SK-N-SH (cell line): Measurements from ENCODE around the gene TEX264. TPM values are rescaled to one million over a fixed set of nuclear protein-coding genes. Genes with fewer than 3 reads are reported as not detected.
A peak's percentile ranks its signal among the peaks of the same experiment; 100 is the strongest.

ENCODE experiments used
- CTCF ChIA-PET: fragments of 300-600, 350-600 bp; formaldehyde crosslinking; extraction: SDS; loops from one replicate; lab custom pipeline; 2021; lab: Yijun Ruan, JAX
- POLR2A ChIA-PET: fragments of 350-600 bp; sonication (Branson Sonifier 250); formaldehyde crosslinking; extraction: SDS; loops from one replicate; lab custom pipeline; 2020; ENCODE audit warnings: antibody characterized with exemption, inconsistent platforms; lab: Yijun Ruan, JAX
- DNase-seq: peaks from one replicate; pipeline ENCODE4 v3.0.0; 2012
- H2AFZ ChIP-seq: fragments of 200-600 bp; sonication (generic); 2 replicates; pipeline ENCODE4 v1.8.1; 2016; ENCODE audit warnings: antibody characterized with exemption, mild to moderate bottlenecking, low read depth
- H3F3A ChIP-seq: fragments of 200-600 bp; sonication (generic); replicated peaks from 2 replicates; pipeline ENCODE3; 2016; ENCODE audit warnings: antibody characterized with exemption, mild to moderate bottlenecking; ENCODE audit not compliant: insufficient read depth
- H3K27ac ChIP-seq, 2 experiments: fragments of 200-500 bp in 1 of 2; fragments of 200-600 bp in 1 of 2; sonication (Bioruptor generic) in 1 of 2; sonication (generic), shearing (Covaris generic) in 1 of 2; 2 replicates each; pipeline versions ENCODE4 v1.5.1 to v1.6.1; 2014 to 2016; ENCODE audit warnings: low read depth in 2 of 2, inconsistent platforms in 1 of 2, low read length in 1 of 2, mild to moderate bottlenecking in 1 of 2, mixed read lengths in 1 of 2
- H3K27me3 ChIP-seq: fragments of 200-600 bp; sonication (generic), shearing (Covaris generic); 2 replicates; pipeline ENCODE4 v1.6.1; 2016; ENCODE audit warnings: mixed run types; ENCODE audit not compliant: insufficient read depth
- H3K36me3 ChIP-seq, 2 experiments: fragments of 200-500 bp in 1 of 2; fragments of 200-600 bp in 1 of 2; sonication (Bioruptor generic) in 1 of 2; sonication (generic) in 1 of 2; replicated peaks in 1 of 2; 2 replicates each; pipeline versions ENCODE3 to v1.5.1; 2014 to 2016; ENCODE audit warnings: low read length in 1 of 2, mild to moderate bottlenecking in 1 of 2; ENCODE audit not compliant: insufficient read depth in 2 of 2, control insufficient read depth in 1 of 2
- H3K4me1 ChIP-seq, 2 experiments: fragments of 200-500 bp in 1 of 2; fragments of 200-600 bp in 1 of 2; sonication (Bioruptor generic) in 1 of 2; sonication (generic), shearing (Covaris generic) in 1 of 2; 2 replicates each; pipeline versions ENCODE4 v1.5.1 to v1.6.1; 2014 to 2016; ENCODE audit warnings: low read depth in 1 of 2, low read length in 1 of 2, mixed run types in 1 of 2; ENCODE audit not compliant: insufficient read depth in 2 of 2, control insufficient read depth in 1 of 2
- H3K4me2 ChIP-seq: fragments of 200-600 bp; sonication (generic), shearing (Covaris generic); 2 replicates; pipeline ENCODE4 v1.6.1; 2017; ENCODE audit warnings: mixed run types
- H3K4me3 ChIP-seq, 2 experiments: fragments of 200-500 bp in 1 of 2; fragments of 200-600 bp in 1 of 2; sonication (Bioruptor generic) in 1 of 2; sonication (generic), shearing (Covaris generic) in 1 of 2; 2 replicates each; pipeline versions ENCODE4 v1.5.1 to v1.8.1; 2014 to 2016; ENCODE audit warnings: low read depth in 2 of 2, inconsistent platforms in 1 of 2, low read length in 1 of 2, mild to moderate bottlenecking in 1 of 2, mixed read lengths in 1 of 2, moderate library complexity in 1 of 2
- H3K79me2 ChIP-seq: fragments of 200-600 bp; sonication (generic); 2 replicates; pipeline ENCODE4 v1.8.1; 2017; ENCODE audit warnings: mild to moderate bottlenecking; ENCODE audit not compliant: insufficient read depth
- H3K9ac ChIP-seq: fragments of 200-600 bp; sonication (generic); 2 replicates; pipeline ENCODE4 v1.6.1; 2017; ENCODE audit warnings: mixed run types
- H3K9me2 ChIP-seq: fragments of 200-600 bp; sonication (generic); 2 replicates; pipeline ENCODE4 v1.6.1; 2017; ENCODE audit warnings: mixed run types
- H3K9me3 ChIP-seq: fragments of 200-600 bp; sonication (generic); 2 replicates; pipeline ENCODE4 v1.6.1; 2017; ENCODE audit warnings: mixed run types, mild to moderate bottlenecking, moderate library complexity
- H4K20me1 ChIP-seq: fragments of 200-600 bp; sonication (generic); 2 replicates; pipeline ENCODE4 v1.6.1; 2017; ENCODE audit warnings: mild to moderate bottlenecking, mixed run types; ENCODE audit not compliant: insufficient read depth
- CHD2 ChIP-seq: fragments of 150-350 bp; IDR thresholded peaks from 2 replicates; pipeline ENCODE4 v1.6.1; 2018; ENCODE audit warnings: low read length; ENCODE audit not compliant: partially characterized antibody
- ELF1 ChIP-seq: IDR thresholded peaks from 2 replicates; pipeline ENCODE4 v1.4.0; 2012
- EP300 ChIP-seq, 2 experiments: IDR thresholded peaks; 2 replicates each; pipeline versions ENCODE4 v1.4.0 to v1.6.1; 2012; ENCODE audit warnings: borderline replicate concordance in 1 of 2, low read depth in 1 of 2, low read length in 1 of 2
- FOSL2 ChIP-seq: IDR thresholded peaks from 2 replicates; pipeline ENCODE4 v1.4.0; 2012; ENCODE audit warnings: low read depth, mild to moderate bottlenecking, moderate library complexity, borderline replicate concordance
- MEF2A ChIP-seq: IDR thresholded peaks from 2 replicates; pipeline ENCODE4 v1.4.0; 2012; ENCODE audit warnings: low read depth, borderline replicate concordance
- MXI1 ChIP-seq: IDR thresholded peaks from 2 replicates; pipeline ENCODE4 v1.6.1; 2012; ENCODE audit warnings: mild to moderate bottlenecking, low read depth, low read length, improper control_type of control experiment
- NFIC ChIP-seq: IDR thresholded peaks from 2 replicates; pipeline ENCODE4 v1.4.0; 2012; ENCODE audit warnings: borderline replicate concordance
- RXRA ChIP-seq: IDR thresholded peaks from 2 replicates; pipeline ENCODE4 v1.4.0; 2012; ENCODE audit warnings: low read depth, mild to moderate bottlenecking, borderline replicate concordance
- SMC3 ChIP-seq: IDR thresholded peaks from 2 replicates; pipeline ENCODE4 v1.6.1; 2012; ENCODE audit warnings: low read depth, low read length, improper control_type of control experiment
- TAF1 ChIP-seq: IDR thresholded peaks from 2 replicates; pipeline ENCODE4 v1.6.1; 2012; ENCODE audit warnings: low read depth, mild to moderate bottlenecking, low read length, moderate library complexity, borderline replicate concordance
- TCF12 ChIP-seq: IDR thresholded peaks from 2 replicates; pipeline ENCODE4 v1.4.0; 2012
- TEAD4 ChIP-seq: IDR thresholded peaks from 2 replicates; pipeline ENCODE4 v1.4.0; 2012; ENCODE audit warnings: mild to moderate bottlenecking, borderline replicate concordance; ENCODE audit not compliant: insufficient read depth
- USF1 ChIP-seq: IDR thresholded peaks from 2 replicates; pipeline ENCODE4 v1.4.0; 2012; ENCODE audit warnings: low read depth, borderline replicate concordance
- WGBS: methylation state at CpG from one replicate; pipeline ENCODE4 v1.1.6; 2017; ENCODE audit warnings: low lambda C conversion rate; 5-methylcytosine and 5-hydroxymethylcytosine counted together
- polyA plus RNA-seq, 3 experiments: library from polyadenylated mRNA; depleted of rRNA; stranded (reverse); fragments of >200 nt; gene quantifications; 2 replicates each; pipeline ENCODE4 v1.2.3, GENCODE V29; 2012
- TF ChIP-seq, protein P1 (sequence below): IDR thresholded peaks from 2 replicates; pipeline ENCODE4 v1.4.0; 2012; ENCODE audit warnings: low read depth, borderline replicate concordance

TEX264 gene
- polyA plus RNA-seq, 1 of the 3 experiments (the other 2 are of a cell fraction), result 82.1 TPM

DNA sequence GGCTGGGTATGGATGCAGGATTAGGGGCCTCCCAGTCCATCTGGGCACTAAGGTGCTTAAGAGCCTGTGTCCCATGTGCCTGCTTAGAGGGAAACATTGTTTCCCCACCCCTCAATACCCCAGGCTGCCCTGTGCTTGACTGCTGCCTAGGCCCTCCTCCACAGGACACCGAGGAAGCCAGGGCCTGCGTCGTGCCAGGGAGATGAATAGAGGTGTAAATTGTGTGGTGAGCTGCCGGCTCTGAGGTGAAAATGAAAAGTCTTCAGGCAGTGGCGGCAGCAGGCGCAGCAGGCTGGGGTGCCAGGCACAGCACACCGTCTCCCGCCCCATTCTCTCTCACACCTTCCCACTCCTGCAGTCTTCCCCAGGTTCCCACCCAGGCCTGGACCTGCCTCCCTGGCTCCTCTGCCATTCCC, 21.9 kb downstream of the TEX264 start:
- Histone ChIP-seq H3F3A (no peaks in the 10 kb centered on the region), H3K9me3 (no peaks in the 10 kb centered on the region), H3K9ac (no peak overlapping the region), H3K9me2 (no peaks in the 10 kb centered on the region), H3K4me3 (no peak overlapping the region), H3K27me3 (no peaks in the 10 kb centered on the region), H3K79me2 (no peaks in the 10 kb centered on the region), H3K4me2 (no peak overlapping the region), H4K20me1 (0 out of 2 replicates have a peak, but pooled peaks cover 15% of the 10 kb centered on the region)
- no peak for DNase-seq
- TF ChIP-seq, protein P1, sequence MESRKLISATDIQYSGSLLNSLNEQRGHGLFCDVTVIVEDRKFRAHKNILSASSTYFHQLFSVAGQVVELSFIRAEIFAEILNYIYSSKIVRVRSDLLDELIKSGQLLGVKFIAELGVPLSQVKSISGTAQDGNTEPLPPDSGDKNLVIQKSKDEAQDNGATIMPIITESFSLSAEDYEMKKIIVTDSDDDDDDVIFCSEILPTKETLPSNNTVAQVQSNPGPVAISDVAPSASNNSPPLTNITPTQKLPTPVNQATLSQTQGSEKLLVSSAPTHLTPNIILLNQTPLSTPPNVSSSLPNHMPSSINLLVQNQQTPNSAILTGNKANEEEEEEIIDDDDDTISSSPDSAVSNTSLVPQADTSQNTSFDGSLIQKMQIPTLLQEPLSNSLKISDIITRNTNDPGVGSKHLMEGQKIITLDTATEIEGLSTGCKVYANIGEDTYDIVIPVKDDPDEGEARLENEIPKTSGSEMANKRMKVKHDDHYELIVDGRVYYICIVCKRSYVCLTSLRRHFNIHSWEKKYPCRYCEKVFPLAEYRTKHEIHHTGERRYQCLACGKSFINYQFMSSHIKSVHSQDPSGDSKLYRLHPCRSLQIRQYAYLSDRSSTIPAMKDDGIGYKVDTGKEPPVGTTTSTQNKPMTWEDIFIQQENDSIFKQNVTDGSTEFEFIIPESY, result no peak
- TF ChIP-seq CHD2 (no peak), ELF1 (no peak), MEF2A (no peak), TEAD4 (no peak), SMC3 (no peak), TCF12 (no peak), MXI1 (no peak), USF1 (no peak), TAF1 (no peak), FOSL2 (no peak), EP300 (IDR thresholded peaks at IDR 0.05; ENCODE audit: borderline replicate concordance in 1 of 2, low read depth in 1 of 2, low read length in 1 of 2) (no peak), RXRA (no peak), NFIC (no peak)
- TF ChIP-seq, all 33 proteins: peak for 0
- CTCF ChIA-PET, result interaction anchor here (1.3 kb wide), 2 partner anchors 24 to 303 kb away, joined by 3 to 7 read pairs; no protein-coding TSS in a partner anchor
- 97% methylated on average over 5 of the region's 8 CpGs for WGBS
- peaks cover 0 to 33% of the 10 kb centered on the region in 2 experiments for H3K36me3 ChIP-seq
- no peak overlapping the region for H3K27ac ChIP-seq
- no peak overlapping the region for H2AFZ ChIP-seq
- H3K4me1 ChIP-seq, result no peaks in the 10 kb centered on the region; a peak in 1 of 4 replicates
- POLR2A ChIA-PET, result no interaction called here

DNA sequence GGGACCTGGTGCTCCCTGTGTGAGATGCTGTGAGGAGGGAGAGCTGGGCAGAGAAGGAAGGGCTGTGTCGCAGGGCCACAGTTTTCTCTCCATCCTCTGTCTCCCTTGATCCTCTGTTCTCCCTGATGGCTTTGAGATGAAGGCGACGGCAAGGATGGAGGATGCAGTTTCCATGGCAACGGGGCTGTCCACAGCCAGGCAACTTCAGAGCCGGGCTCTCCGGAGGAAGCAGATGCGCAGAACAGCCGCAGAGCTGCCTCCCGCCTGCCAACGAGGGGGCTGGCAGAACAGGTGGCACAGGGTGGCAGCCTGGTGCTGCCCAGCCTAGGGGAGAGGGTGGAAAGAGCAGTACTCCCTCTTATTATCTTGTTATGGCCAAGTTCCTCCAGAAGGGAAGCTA, 25.9 kb downstream of the TEX264 start:
- H3K27ac ChIP-seq, result no peak overlapping the region
- H3K36me3 ChIP-seq, result peaks cover 0 to 38% of the 10 kb centered on the region in 2 experiments
- peak; percentile 74 for DNase-seq
- WGBS, result 70% methylated on average over 2 of the region's 10 CpGs
- no peak overlapping the region for H2AFZ ChIP-seq
- H3K9me3 ChIP-seq, result no peaks in the 10 kb centered on the region
- no peaks in the 10 kb centered on the region for H3K27me3 ChIP-seq
- no peak overlapping the region for H3K4me3 ChIP-seq
- 0 out of 2 replicates have a peak, but pooled peaks cover 12% of the 10 kb centered on the region for H4K20me1 ChIP-seq
- POLR2A ChIA-PET, result no interaction called here
- no peaks in the 10 kb centered on the region for H3F3A ChIP-seq
- no peaks in the 10 kb centered on the region for H3K79me2 ChIP-seq
- H3K4me2 ChIP-seq, result no peak overlapping the region
- TF ChIP-seq MXI1 (no peak), FOSL2 (no peak)
- CTCF ChIA-PET, result interaction anchor here (0.5 to 7.2 kb wide), 6 partner anchors 11 to 1141 kb away, joined by 3 to 50 read pairs (median 4); no protein-coding TSS in a partner anchor
- no peaks in the 10 kb centered on the region; a peak in 1 of 4 replicates for H3K4me1 ChIP-seq
- H3K9ac ChIP-seq, result no peak overlapping the region
- H3K9me2 ChIP-seq, result no peaks in the 10 kb centered on the region
